Left ventricle myocardium inferior (tissue), 1 donor: ENCODE measurements around the gene ERCC1. TPM values are rescaled to one million over a fixed set of nuclear protein-coding genes. Genes with fewer than 3 reads are reported as not detected.
"Not testable (repeated sequence)": the region's sequence is repeated elsewhere in the genome, so short reads cannot be mapped to it uniquely, and the experiment has no call there.

ENCODE experiments used
- DNase-seq: peaks from one replicate; pipeline ENCODE4 v3.0.0-alpha.2; 2020
- H3K27ac ChIP-seq: fragments of 200-600 bp; replicated peaks from 2 replicates; pipeline ENCODE4 v1.8.0; 2021
- H3K27me3 ChIP-seq: fragments of 200-600 bp; 2 replicates; pipeline ENCODE4 v1.8.0; 2021; ENCODE audit warnings: low read depth
- H3K36me3 ChIP-seq: fragments of 200-600 bp; 2 replicates; pipeline ENCODE4 v1.8.0; 2021
- H3K4me1 ChIP-seq: fragments of 200-600 bp; 2 replicates; pipeline ENCODE4 v1.8.0; 2021
- H3K4me3 ChIP-seq: fragments of 200-600 bp; 2 replicates; pipeline ENCODE4 v1.8.0; 2021; ENCODE audit warnings: mild to moderate bottlenecking, moderate library complexity
- H3K9me3 ChIP-seq: fragments of 200-600 bp; replicated peaks from 2 replicates; pipeline ENCODE4 v1.8.0; 2021
- intact Hi-C: fragments of 100-400 bp; cut with micrococcal nuclease; formaldehyde crosslinking; loops from one replicate; pipeline ENCODE4 v1.11.0; 2022
- total RNA-seq: library from RNA; stranded (reverse); fragmentation: NEBNext Ultra II Directional; extraction: Animal tissue kit (Norgen Biotek cat#: 25700); gene quantifications from one replicate; pipeline ENCODE4 v1.2.1, GENCODE V29; 2021
- TF ChIP-seq, protein P1 (sequence below): fragments of 200-600 bp; IDR thresholded peaks from 2 replicates; pipeline ENCODE4 v1.8.0; 2021; ENCODE audit warnings: antibody characterized with exemption, mild to moderate bottlenecking, borderline replicate concordance
- donor health status: DM: no; HTN: yes; CAD: no; lungs with severe emphysema.

The ERCC1 gene
- total RNA-seq, 1 donor from 2014 or later = 108 TPM

- Histone ChIP-seq H3K9me3 (no peaks in the 10 kb centered on the region), H3K27ac (no peak overlapping the region), H3K4me3 (no peak overlapping the region), H3K27me3 (no peaks in the 10 kb centered on the region), H3K36me3 (peaks cover 56% of the 10 kb centered on the region), H3K4me1 (peaks cover 45% of the 10 kb centered on the region)
- TF ChIP-seq, protein P1, sequence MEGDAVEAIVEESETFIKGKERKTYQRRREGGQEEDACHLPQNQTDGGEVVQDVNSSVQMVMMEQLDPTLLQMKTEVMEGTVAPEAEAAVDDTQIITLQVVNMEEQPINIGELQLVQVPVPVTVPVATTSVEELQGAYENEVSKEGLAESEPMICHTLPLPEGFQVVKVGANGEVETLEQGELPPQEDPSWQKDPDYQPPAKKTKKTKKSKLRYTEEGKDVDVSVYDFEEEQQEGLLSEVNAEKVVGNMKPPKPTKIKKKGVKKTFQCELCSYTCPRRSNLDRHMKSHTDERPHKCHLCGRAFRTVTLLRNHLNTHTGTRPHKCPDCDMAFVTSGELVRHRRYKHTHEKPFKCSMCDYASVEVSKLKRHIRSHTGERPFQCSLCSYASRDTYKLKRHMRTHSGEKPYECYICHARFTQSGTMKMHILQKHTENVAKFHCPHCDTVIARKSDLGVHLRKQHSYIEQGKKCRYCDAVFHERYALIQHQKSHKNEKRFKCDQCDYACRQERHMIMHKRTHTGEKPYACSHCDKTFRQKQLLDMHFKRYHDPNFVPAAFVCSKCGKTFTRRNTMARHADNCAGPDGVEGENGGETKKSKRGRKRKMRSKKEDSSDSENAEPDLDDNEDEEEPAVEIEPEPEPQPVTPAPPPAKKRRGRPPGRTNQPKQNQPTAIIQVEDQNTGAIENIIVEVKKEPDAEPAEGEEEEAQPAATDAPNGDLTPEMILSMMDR = no peak
- no peak for DNase-seq
- intact Hi-C loops = no loop called here
Measured at GRCh38 chr19:45419396-45419795, 4.3 kb downstream of the ERCC1 start.

GRCh38 chr19:45418802-45419201, 4.9 kb downstream of the ERCC1 start:
- H3K4me3 ChIP-seq = no peak overlapping the region
- H3K27ac ChIP-seq = no peak overlapping the region
- intact Hi-C loops = no loop called here
- peaks cover 44% of the 10 kb centered on the region for H3K4me1 ChIP-seq
- no peaks in the 10 kb centered on the region for H3K9me3 ChIP-seq
- peaks cover 62% of the 10 kb centered on the region for H3K36me3 ChIP-seq
- H3K27me3 ChIP-seq = no peaks in the 10 kb centered on the region
- DNase-seq = no peak
- TF ChIP-seq, protein P1 = no peak

DNA sequence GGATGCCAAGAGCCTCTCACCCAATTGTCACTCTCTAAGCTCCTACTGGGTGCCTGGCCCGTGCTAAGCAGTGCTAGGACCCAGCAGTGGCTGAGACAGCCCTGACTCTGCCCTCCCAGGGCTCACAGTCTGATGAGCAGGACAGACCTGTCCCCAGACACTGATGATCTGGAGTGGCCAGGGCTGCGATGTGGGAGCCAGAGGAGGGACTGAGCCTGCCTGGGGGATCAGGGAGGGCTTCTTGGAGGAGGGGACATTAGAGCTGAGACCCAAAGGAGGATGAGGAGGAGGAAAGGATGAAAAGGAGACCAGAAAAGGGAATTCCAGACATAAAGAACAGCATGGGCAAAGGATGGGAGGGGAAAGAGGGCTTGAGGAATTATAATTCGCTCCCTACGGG, 6.6 kb downstream of the ERCC1 start:
- Histone ChIP-seq H3K27ac (peak overlapping the region; percentile 73), H3K9me3 (no peaks in the 10 kb centered on the region), H3K4me1 (peaks cover 33% of the 10 kb centered on the region), H3K27me3 (no peaks in the 10 kb centered on the region), H3K36me3 (peaks cover 77% of the 10 kb centered on the region), H3K4me3 (no peak overlapping the region)
- TF ChIP-seq, protein P1 = no peak
- intact Hi-C loops = no loop called here
- DNase-seq = no peak

DNA sequence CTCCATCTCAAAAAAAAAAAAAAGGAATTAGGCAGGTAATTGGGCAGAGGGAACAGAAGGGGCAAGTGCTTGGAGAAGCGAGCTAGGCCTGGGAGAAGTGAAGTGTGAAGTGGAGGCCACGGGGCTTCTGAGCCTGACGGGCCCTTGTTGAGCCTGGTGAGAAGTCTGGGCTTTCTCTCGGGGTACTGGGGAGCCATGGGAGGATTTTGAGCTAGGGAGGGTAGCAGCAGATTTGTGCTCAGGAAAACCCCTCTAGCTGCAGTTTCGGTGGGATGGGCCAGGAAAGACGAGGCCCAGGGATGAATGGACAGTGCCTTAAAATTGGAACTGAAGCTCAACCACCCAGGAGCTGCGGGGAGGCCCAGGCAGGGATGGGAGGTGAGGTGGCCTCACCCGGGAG, 9.2 kb downstream of the ERCC1 start:
- intact Hi-C loops = no loop called here
- Histone ChIP-seq H3K9me3 (no peaks in the 10 kb centered on the region), H3K27me3 (no peaks in the 10 kb centered on the region), H3K4me1 (peaks cover 31% of the 10 kb centered on the region), H3K27ac (peak overlapping the region; percentile 45), H3K4me3 (no peak overlapping the region), H3K36me3 (peaks cover 64% of the 10 kb centered on the region)
- TF ChIP-seq, protein P1 = no peak
- DNase-seq = no peak

DNA sequence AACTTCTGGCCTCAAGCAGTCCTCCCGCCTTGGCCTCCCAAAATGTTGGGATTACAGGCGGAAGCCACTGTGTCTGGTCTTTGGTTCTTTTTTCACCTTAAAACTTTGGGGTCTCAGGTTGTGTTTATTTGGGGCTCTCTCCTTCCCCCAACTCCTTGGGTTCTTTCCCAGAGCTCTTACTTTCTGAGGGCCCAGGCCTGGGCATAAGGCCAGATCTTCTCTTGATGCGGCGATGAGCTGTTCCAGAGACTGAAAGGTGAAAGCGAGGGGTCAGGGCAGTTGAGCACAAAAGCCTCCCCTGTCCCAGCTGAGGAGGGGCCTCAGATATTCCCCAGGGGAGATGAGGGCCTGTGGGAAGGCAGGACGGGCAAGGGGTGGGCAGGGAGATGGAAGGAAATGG, 10.2 kb downstream of the ERCC1 start:
- peaks cover 31% of the 10 kb centered on the region for H3K4me1 ChIP-seq
- no peaks in the 10 kb centered on the region for H3K27me3 ChIP-seq
- H3K9me3 ChIP-seq = no peaks in the 10 kb centered on the region
- DNase-seq = no peak
- intact Hi-C loops = no loop called here
- H3K36me3 ChIP-seq = peaks cover 54% of the 10 kb centered on the region
- peak overlapping the region; percentile 45 for H3K27ac ChIP-seq
- H3K4me3 ChIP-seq = no peak overlapping the region
- TF ChIP-seq, protein P1 = no peak

DNA sequence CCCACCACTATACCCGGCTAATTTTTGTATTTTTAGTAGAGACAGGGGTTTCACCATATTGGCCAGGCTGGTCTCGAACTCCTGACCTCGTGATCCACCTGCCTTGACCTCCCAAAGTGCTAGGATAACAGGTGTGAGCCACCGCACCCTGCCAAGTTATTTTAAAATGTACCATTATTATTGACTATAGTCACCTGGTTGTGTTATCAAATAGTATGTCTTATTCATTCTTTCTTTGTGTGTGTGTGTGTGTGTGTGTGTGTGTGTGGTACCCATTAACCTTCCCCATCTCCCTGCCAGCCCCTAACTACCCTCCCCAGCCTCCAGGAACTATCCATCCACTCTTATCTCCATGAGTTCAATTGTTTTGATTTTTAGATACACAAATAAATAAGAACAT, 13.4 kb downstream of the ERCC1 start:
- H3K4me3 ChIP-seq, H3K27ac ChIP-seq, H3K27me3 ChIP-seq, DNase-seq, H3K9me3 ChIP-seq, intact Hi-C loops: not testable (repeated sequence)
- Histone ChIP-seq H3K36me3 (peaks cover 28% of the 10 kb centered on the region), H3K4me1 (peaks cover 33% of the 10 kb centered on the region)
